GM19372 (cell line): Measurements from ENCODE around the gene C17orf67.

Experiments used
- ATAC-seq: cut with Tn5 transposase; IDR thresholded peaks from one replicate; pipeline ENCODE4 v1.9.1; 2021; ENCODE audit warnings: mild to moderate bottlenecking, low read depth, moderate library complexity; ENCODE audit not compliant: unreplicated experiment

The C17orf67 gene

GRCh38 chr17:56742601-56743000 lies 91.1 kb downstream of the C17orf67 start:
- no peak for ATAC-seq
